ENCODE results near the gene ZNF385A. TPM values are rescaled to one million over a fixed set of nuclear protein-coding genes. Genes with fewer than 3 reads are reported as not detected.

Gene ZNF385A
- total and polyA plus RNA-seq, 2 of the 4 experiments (the other 2 are of a cell fraction): 0.36 to 2.5 TPM

DNA sequence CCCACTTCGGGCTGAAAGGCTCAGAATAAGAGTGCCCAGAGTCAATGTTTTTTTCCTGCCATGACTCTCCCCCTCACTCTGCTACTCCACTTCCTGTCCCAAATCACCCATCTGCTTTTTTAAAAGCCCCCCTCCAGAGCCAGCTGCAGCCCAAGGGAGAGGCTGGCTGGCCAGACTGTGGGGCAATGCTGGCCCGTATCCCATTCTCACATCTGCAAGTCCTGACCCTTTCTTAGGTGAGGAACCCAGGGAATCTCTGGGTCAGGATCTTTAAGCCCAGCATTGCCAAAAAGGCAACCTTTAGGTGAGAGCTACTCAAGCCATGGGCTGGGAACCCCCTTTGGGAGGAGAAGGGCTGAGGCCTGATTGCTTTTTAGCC lies 36.2 kb upstream of the ZNF385A start:
- CTCF ChIA-PET: interaction anchor here (2.5 kb wide), 1 partner anchor 21 kb away, joined by 9 read pairs; no protein-coding TSS in a partner anchor
- dilution Hi-C loops (cut with HindIII; ENCODE audit: low sequenced_read_pairs, unreplicated experiment): no loop called here

More for the DNA sequence above, 36.2 kb upstream of the ZNF385A start:
- H3K79me1 ChIP-seq (ENCODE audit: low read depth in 1 of 2, low read length in 2 of 2): peaks cover 11 to 24% of the 10 kb centered on the region in 2 experiments; a peak in 3 of 4 replicates
- peak overlapping the region; percentile 32 for H2BK5ac ChIP-seq (ENCODE audit: low read depth, low read length, poor library complexity, severe bottlenecking)
- H2BK120ac ChIP-seq (ENCODE audit: low read depth, low read length): peak overlapping the region; percentile 93
- TF ChIP-seq RAD21 (IDR thresholded peaks at IDR 0.05; ENCODE audit: low read length) (no peak), NFE2L2 (IDR thresholded peaks at IDR 0.05; ENCODE audit: low read depth, low read length) (no peak), CEBPB (IDR thresholded peaks at IDR 0.05; ENCODE audit: low read depth, low read length) (no peak), RCOR1 (IDR thresholded peaks at IDR 0.05; ENCODE audit: insufficient replicate concordance, low read length) (no peak)
- peaks cover 39% of the 10 kb centered on the region for H3K9me1 ChIP-seq (ENCODE audit: insufficient read depth, low read length)
- H3K4me2 ChIP-seq (ENCODE audit: low read depth, low read length): no peak overlapping the region
- peak overlapping the region; percentile 79 for H2BK15ac ChIP-seq (ENCODE audit: low read depth, low read length)
- no peaks in the 10 kb centered on the region for H3K27me3 ChIP-seq (ENCODE audit: control insufficient read depth, insufficient read depth, low read length)
- H3K56ac ChIP-seq (ENCODE audit: extremely low read depth, insufficient read depth, low read length): peak overlapping the region; percentile 43; the same call in 1 of the 2 replicates
- peak overlapping the region; percentile 76 to 84 for H4K8ac ChIP-seq (ENCODE audit: low read depth in 2 of 2, low read length in 2 of 2)
- H3K36me3 ChIP-seq (ENCODE audit: control insufficient read depth, insufficient read depth, low read length): peaks cover 2% of the 10 kb centered on the region
- no peaks in the 10 kb centered on the region for H3K9me3 ChIP-seq (ENCODE audit: control insufficient read depth, insufficient read depth, low read length)
- peak overlapping the region; percentile 84 for H3K27ac ChIP-seq (ENCODE audit: insufficient read depth, low read length)
- H3K4me3 ChIP-seq (ENCODE audit: insufficient read depth, low read depth, low read length): no peak overlapping the region
- H4K5ac ChIP-seq (ENCODE audit: low read depth, low read length): peak overlapping the region; percentile 52
- peak overlapping the region; percentile 86 for H4K91ac ChIP-seq (ENCODE audit: insufficient read depth, low read depth, low read length)
- peak overlapping the region; percentile 84 for H3K14ac ChIP-seq (replicated peaks; ENCODE audit: low read depth, low read length)
- H2AK9ac ChIP-seq (replicated peaks; ENCODE audit: low read depth, low read length, poor library complexity): peak overlapping the region; percentile 94
- POLR2A ChIA-PET (ENCODE audit: unreplicated experiment): no interaction called here
- H3K4me1 ChIP-seq (ENCODE audit: control insufficient read depth, insufficient read depth, low read length): peaks cover 23% of the 10 kb centered on the region
- peak overlapping the region; percentile 73 for H2AFZ ChIP-seq (replicated peaks; ENCODE audit: low read length, poor library complexity)
- no peak for ATAC-seq (ENCODE audit: low read depth)
- WGBS, 2 experiments (ENCODE audit: extremely low coverage in 2 of 2, insufficient read length in 1 of 2): 22% methylated on average over 1 of the region's 2 CpGs; no CpG with 5 or more reads in 1 of the 2 experiments
- H3K9ac ChIP-seq (ENCODE audit: low read depth, low read length): peak overlapping the region; percentile 30; the same call in 1 of the 2 replicates
- H3K4ac ChIP-seq (ENCODE audit: low read depth, low read length): peak overlapping the region; percentile 94
- no peak for DNase-seq
- intact Hi-C loops (cut with micrococcal nuclease): no loop called here
- in situ Hi-C loops (cut with MboI; ENCODE audit: low sequenced_read_pairs): no loop called here
- peaks cover 21% of the 10 kb centered on the region for H4K20me1 ChIP-seq (ENCODE audit: insufficient read depth, low read length)
- peak overlapping the region; percentile 96 for H2AK5ac ChIP-seq (ENCODE audit: low read depth, low read length)
- H2BK20ac ChIP-seq (ENCODE audit: low read depth, low read length): peak overlapping the region; percentile 66; the same call in 1 of the 2 replicates
- peak overlapping the region; percentile 42 for H3K18ac ChIP-seq (ENCODE audit: low read depth, low read length)
- H3K23ac ChIP-seq (ENCODE audit: low read depth, low read length): peak overlapping the region; percentile 86; the same call in 1 of the 2 replicates
- BruUV-seq (replicated peaks): no TSS peak
